ENCODE measurements around the gene WDR48.
"Not testable (repeated sequence)": the region's sequence is repeated elsewhere in the genome, so short reads cannot be mapped to it uniquely, and the experiment has no call there.

The WDR48 gene

DNA sequence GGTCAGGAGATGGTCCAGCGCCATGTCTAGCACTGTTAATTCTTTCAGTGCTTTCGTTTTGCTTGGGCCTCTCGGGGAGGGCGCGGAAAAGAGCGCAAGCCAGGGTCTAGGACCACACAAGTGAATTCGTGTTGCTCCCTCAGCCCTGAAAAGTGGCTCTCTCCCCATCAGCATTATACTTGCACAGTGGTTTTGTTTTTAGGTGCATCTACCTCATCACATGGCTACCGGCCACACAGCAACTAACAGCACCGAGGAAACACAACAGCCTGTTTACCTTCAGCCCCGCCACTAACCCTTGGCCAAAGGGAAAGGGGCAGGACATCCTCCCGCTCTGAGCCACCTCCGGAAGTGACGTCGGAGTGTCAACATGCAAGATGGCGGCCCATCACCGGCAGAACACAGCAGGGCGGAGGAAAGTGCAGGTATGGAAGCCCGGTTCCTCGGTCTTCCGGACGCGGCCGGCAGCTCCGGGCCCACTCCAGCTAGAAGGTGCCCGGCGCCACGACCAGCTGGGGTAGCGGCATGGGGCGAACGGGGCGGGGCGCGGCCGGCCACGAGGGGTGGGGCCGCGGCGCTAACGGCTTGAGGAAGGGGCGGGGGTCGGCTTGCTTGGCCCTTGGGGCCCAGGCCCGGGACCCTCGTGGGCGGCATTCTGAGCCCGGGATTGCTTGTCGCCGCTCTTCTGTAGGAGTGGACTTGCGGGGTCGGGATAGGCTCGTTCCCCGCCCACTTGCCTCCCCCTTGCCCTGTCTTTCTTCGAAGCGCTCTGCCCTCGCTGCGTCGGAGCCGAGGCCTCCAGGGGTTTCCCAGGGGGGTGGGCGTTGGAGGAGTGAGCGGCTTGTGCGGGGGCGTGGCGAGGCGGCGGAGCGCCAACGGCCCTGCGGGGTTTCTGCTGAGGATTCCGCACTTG is at the start of gene WDR48, which contains the start of gene SCN11A:
Gene WDR48, plus strand, starts transcription at position 368 of the 913 bp plus-strand sequence. Its CDS starts 10 bp downstream, at position 378.
Gene SCN11A, minus strand, starts transcription at position 296 of the 913 bp plus-strand sequence. CDS start 101,582 bp downstream, outside the sequence.
- DNase-seq, result peak; percentile 85

DNA sequence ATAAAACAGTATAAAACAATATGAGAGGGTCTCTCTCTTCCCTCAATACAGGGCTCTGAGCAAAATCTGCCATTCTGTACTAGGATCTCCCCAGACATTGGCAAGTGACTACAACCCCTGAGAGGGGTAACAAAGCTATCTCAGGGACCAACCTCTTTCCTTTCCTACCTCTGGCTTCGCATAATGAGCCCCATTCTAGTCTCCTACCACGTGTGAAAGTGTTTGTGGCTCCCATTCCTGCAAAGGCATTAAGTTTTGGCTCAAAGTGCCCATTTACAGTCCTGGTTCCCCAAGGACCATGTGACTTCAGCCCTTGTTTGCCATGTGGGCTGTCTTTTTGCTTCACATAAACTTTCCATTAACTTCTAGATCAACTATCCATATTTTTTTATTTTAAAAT is 46.5 kb upstream of the WDR48 start:
- no peak for DNase-seq

DNA sequence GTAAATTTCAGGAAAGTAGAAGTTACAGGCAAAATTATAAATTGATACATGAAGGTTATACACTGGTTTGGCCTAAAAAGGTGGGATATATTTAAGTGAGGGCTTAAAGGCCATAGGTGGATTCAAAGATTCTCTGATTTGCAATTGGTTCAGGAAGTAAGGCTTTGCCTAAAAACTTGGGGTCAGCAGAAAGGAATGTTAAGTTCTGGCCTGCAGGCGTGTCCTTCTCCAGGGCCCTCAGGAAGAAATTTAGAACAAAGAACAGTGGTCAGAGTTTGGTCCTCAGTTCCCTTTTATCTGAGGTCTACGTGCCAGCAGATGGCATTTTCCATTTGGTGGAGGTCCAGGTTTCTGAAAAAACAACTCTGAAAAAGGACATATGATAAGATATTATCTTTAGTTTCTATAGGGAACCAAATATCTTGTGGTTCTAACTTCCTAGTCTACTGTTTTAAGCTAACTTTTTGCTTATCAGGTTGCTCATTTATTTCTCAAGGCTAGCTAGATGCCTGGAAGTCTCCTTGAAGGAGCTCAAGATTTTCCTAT is 40.6 kb upstream of the WDR48 start:
- no peak for DNase-seq

DNA sequence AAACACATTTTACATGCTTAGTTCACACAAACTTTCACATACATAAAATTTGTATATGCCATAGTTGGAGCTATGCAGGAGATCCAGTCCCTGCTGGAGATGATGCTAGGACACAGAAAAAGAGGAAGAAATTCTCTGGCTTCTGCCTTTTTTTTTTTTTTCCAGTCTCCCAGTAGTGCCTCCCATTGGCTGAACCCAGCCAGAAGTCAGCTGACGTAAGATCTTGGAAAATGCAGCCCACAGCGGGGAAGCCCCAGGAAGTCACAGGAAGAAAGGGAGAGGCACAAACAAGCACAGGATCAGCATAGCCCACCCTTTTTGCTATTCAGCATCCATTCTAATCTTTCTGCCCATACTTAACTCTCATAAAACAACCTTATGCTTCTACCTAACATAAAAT is 38.5 kb upstream of the WDR48 start:
- no peak for DNase-seq

DNA sequence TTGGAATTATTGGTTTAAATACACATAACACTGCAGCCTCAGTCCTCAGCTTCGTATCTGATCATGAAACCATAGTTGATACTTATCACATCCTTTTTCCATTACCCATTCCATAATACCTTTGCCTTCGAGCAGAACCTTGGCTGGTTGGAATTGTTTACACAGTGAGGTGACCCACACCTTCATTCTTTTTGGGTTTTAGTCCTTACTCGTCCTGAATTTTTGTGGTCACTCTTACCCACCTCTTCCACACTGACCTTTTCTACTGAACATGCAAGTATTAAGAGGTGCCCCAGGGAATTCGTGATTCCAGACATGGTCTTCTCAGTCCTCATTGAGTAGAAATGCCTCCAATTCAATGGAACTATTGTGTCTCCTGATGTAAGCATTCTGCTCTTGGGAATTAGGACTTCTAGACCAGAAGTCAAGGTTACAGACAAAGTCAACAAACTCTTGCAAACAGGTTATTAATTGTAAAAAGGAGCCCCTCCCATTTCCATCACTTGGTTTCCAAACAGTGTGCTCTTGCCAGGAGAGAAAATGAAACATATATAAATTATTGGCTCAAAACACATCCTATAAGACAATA is 37.8 kb upstream of the WDR48 start:
- DNase-seq, result no peak

DNA sequence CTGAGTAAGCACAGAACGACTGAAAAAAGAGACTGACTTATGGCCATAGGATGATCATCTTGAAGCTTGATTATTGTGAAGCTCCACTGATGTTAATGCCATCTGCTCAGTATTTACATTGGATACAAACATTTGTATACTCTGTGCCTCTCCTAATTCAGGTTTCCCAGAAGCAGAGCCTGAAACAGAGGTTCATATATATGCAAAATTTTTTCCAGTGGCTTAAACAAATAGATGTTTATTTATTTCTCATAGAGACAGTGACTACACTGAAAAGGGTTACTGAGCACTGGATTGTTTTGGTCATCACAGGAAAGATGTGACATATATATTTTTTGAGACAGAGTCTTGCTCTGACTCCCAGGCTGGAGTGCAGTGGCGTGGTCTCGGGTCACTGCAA is 36.4 kb upstream of the WDR48 start:
- DNase-seq, result no peak

DNA sequence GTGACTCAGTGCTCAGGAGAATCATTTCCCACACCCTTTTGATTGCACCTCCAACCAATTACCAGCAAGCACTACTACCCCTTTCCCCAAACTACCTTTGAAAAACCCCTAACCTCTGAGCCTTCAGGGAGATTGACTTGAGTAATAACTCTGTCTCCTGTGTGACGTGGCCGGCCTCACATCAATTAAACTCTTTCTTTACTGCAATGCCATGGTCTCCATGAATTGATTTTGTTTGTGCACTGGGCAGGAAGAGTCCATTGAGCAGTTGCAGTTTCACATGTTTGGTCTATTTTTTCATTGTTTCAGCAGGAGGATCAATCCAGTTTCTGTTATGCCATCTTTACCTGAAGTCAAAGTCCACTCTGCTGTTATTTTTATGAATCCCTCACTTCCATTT is 32.5 kb upstream of the WDR48 start:
- no peak for DNase-seq

DNA sequence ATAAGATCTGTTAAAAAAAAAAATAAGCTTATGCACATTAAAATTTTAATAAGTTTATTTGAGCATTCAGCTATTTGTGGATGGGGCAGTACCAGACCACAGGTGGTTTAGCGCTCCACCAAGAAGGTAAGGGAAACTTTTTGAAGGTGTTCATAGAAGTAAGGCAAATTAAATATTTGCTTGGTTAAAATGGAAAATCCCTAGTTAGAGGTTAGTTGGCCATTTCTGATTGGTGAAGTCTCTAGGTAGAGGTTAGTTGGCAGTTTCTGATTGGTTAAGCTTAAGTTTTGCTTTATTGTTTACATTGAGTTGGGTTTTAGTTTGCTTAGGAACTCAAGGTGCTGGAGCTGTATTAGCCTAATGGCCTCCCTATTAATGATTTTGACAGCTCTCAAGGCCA is 30.8 kb upstream of the WDR48 start:
- DNase-seq, result no peak

DNA sequence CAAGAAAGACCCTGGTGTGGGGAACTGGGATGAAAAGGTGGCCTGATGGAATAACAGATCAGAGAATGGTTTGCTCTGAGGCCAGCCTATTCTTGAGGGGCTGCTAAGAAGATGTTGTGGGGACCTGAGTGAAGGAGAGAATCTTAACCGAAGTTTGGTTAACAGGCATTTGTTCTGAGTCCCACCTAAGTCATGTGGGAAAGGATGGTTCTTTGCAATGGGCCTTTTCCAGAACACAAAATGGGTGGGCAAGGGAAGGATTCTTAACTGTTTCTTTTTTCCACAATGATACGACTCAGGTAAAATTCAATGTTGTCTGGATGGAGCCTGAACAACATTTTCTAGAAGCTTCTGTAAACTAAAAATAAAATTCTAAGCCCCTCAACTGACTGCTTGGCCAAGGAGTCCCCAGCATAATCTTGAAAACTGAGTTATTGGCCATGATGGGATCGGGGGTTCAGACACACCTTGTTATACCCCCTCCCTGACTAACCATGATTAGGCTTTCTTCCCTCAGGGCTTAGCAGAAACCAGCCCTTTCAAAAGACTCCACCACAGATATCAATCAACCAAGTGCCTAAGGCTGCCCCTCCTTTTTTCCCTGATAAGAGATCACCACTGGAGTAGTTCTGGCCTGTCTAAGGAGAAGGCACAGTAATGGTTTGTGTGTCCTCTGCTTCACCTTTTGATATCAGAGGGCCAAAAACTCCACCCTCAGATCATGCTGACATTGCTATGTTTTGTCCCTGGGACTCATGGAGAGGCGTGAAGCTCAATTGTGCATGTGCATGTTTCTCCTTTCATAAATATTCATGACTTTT is 30.1 kb upstream of the WDR48 start:
- no peak for DNase-seq

DNA sequence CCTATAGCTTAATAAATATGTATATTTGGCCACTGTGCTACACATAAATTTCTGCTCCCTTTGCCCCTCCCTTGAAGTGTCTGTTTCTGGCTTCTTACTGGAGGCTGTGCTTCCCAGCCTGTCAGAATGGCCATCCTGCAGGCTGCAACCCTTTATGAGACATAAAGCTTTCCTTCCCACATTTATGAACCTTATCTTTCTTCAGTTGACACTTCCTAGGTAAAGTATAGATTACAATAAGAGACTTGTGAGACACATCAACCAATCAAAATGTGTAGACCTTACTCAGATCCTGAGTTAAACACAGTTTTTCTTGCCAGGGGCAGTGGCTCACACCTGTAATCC is 29.6 kb upstream of the WDR48 start:
- DNase-seq, result no peak

DNA sequence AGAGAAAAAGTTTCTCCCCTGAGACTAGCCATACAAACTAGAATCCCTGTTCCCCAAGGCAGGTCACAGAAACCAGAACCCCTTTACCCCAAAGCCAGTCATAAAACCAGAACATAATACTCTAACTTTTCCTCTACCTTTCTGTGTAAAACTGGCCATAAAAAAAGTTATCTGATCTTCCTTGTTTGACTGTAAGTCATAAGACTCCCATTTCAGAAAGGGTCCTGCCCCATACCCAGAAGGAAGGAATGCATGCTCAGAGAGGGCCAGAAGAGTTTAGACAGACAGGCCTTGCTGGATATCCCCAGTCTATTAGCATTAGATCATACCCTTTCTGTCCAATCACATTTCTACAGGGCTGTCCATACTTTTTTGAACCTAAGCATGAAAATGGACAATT is 27.3 kb upstream of the WDR48 start:
- DNase-seq, result no peak

DNA sequence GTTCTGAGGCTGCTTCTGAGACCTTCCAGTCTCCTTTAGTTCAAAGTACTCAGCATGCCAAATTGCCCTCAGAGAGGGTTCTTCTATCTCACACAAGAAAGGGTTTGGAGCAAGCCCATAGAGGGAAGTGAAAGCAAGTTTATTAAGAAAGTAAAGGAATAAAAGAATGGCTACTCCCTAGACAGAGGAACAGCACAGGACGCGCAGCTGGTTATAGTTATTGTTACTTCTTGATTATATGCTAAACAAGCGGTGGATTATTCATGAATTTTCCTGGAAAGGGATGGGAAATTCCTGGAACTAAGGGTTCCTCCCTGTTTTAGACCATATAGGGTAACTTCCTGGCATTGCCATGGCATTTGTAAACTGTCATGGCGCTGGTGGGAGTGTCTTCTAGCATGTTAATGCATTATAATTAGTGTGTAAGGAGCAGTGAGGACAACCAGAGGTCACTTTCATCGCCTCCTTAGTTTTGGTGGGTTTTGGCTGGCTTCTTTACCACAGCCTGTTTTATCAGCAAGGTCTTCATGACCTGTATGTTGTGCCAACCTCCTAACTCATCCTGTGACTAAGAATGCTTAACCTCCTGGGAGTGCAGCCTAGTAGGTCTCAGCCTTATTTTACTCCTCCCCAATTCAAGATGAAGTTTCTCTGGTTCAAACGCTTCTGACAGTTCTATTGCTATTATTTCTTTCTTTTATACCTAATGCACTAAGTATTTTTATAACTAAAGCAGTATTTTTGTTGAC is 26.4 kb upstream of the WDR48 start:
- DNase-seq, result no peak

DNA sequence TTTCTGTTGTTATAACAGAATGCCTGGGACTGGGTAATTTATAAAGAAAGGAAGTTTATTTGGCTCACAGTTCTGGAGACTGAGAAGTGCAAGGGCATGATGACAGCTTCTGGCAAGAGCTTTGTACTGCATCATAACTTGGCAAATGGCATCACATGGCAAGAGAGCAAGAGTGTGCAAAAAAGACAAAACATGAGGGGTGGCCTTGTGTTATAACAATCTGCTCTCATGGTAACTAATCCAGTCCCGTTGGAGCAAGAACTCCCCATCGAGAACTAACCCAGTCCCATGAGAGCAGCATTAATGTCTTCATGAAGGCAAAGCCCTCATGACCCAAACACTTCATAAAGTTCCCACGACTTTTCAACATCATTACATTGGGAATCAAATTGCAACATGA is 23.3 kb upstream of the WDR48 start:
- DNase-seq, result no peak

DNA sequence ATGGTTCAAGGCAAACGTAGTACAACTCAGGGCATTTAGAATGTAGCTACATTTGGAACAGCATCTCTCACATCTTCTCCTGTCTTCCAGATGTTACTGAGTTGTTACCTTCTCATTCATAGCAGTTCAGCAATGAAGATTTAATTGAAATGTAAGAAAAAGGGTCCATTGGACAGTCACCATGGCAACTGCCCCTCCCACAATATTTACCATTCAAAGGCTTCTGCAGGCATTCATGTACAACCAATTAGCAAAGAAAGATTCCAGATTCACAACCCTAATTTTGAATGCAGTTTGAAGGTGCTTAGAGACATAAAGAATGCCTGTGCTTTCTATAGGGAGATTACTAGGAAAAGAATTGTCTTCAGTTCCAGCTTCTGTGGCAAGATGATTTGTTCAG is 22.3 kb upstream of the WDR48 start:
- no peak for DNase-seq

DNA sequence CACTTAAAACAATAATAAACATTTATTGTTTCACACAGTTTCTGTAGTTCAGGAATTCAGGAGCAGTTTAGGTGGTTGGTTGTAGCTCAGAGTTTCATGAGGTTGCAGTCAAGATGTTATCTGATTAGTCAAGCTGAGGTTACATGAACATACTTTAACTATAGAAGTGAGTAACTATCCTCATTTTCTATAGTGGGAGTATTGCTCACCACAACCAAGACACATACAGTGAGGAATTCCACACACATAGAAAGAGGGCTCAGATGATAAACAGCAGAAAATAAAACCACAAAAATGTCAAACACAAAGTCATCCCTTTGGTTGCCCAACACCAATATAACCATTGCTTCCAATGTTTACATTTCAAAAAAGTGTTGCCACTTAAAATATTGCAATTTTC is 13.7 kb upstream of the WDR48 start:
- DNase-seq, result no peak

DNA sequence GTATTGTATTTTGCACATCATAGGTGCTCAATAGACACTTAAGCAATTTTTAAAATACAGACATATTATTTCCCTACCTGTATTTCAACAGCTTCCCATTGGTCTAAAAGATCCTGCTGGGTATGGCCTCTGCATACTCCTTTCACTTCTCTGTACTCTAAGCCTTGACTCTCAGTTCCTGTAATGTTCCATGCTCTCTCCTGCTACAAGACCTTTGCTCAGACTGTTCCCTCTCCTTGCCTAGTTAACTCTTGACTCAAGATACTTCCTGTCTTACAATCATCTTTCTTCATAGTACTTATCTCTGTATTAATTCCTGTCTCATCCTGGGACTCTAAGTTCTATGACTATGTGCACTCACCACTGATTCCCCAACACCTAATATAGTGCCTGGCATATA is 1.8 kb upstream of the WDR48 start:
- DNase-seq, result no peak

DNA sequence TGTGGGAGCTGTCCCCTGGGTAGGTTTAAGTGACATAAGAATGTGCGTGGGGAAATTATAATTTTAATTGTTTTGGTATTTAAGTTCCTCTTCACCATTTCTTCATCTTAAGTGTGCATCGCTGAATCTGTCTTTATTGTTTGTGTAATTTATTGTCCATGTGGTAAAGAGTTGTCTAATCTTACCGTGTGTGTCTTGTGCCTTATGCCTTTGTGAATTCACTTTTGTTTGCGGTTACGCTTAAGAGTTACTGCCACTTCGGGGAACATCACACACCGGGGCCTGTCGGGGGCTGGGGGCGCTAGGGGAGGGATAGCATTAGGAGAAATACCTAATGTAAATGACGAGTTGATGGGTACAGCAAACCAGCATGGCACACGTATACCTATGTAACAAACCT is 767 bp downstream of the WDR48 start:
- no peak for DNase-seq

DNA sequence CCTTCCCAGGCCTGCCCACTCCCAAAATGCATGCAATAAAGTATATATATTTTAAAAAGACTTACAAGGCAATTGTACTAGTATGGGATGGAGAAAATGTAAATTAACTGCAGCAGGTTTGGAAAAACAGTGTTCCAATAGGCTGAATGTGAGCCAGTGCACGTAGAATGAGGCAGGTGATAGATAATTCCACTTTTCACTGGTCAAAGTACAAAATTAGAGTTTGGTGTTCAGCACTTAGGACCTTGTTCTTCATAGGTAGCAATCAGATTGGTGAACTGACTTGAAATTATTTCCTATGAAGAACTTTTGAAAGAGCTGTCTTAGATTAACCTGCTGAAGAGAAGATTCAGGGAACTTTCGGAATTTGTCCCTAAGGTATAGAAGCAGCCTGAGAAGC is 1.9 kb downstream of the WDR48 start:
- no peak for DNase-seq

DNA sequence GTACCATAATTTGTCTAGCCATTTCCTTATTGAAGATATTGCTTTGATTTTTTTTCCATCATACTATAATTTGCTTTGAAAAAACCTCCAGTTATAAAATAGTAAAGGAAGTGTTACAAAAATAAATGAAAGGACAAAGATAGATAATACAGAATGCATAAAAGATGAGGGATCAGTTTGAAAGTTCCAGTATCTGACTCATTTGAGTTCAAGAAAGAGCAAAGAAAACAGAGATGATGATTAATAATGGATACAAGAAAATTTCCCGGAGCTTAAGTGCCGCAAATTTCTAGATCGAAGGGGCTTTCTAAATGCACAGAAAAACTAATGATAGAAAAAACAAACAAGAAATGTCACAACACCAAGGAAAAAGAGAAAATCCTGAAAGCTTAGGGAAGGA is 4.3 kb downstream of the WDR48 start:
- no peak for DNase-seq

DNA sequence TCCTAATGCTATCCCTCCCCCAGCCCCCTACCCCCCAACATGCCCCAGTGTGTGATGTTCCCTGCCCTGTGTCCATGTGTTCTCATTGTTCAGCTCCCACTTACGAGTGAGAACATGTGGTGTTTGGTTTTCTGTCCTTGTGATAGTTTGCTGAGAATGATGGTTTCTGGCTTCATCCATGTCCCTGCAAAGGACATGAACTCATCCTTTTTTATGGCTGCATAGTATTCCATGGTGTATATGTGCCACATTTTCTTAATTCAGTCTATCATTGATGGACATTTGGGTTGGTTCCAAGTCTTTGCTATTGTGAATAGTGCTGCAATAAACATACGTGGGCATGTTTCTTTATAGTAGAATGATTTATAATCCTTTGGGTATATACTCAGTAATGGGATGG is 9.4 kb downstream of the WDR48 start:
- not testable (repeated sequence) for DNase-seq

DNA sequence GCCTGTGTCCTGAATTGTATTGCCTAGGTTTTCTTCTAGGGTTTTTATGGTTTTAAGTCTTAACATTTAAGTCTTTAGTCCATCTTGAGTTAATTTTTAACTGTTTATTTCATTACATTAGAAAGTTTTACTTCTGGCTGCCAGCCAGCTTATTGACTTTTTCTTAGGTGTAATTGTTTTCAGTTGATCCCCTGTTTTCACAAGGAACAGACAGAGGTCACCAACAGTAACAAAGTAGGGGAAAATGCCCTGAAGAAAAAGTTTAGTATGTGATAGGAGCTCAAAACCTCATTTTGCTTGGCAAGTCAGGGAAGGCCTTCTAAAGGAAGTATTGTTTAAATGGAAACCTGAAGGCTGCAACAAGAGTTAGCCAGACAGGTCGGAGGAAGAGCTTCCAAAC is 10.4 kb downstream of the WDR48 start:
- no peak for DNase-seq

DNA sequence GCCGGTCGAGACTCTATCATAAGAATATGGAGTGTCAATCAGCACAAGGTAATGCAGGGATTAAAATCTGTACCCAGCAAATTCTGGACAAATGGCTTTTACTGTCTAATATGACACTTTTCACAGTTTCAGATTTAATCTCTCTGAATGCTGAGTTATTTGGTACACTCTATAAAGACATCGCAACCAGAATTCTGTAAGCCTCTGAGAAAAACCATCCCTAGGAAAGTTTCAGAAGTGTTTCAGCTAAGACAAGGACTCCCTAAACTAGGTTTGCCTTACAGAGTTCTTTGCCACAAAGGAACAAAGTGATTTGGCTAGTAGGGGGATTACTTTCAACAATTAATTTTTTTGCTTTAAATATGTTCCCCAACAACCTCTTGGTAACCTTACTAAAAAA is 11.3 kb downstream of the WDR48 start:
- DNase-seq, result no peak

DNA sequence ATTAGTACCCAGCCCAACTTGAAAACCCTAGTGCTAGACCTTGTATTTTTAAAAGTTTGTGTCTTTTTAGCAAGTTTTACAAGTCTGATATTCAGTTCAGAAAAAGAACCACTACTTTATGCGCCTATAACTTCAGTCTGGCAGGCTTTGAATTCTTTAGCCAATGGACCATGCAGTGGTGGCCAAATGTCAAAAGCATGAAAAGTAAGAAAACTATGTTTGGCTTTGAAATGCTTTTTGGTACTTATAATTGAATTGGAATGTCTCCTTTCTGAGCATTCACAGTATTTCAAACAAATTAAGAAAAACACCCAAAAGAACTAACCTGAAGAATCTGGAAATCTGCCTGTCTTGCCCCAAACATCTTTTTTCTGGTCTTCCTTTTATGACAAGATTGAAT is 12.8 kb downstream of the WDR48 start:
- DNase-seq, result peak; percentile 10
